Stimulated activated memory B cell treated with anti-CD40 and anti-IgM and Interleukin-4, amounts not matched to agents 10 μg/mL and 1 μg/mL and 100 μg/mL, for 72 hours (primary cell): Measurements from ENCODE around the gene FHOD3.

ENCODE experiments used
- ATAC-seq: fragments of 150-1000 bp; cut with Tn5 transposase; 2 replicates; pipeline ENCODE4 v1.10.0; 2021
- H3K27ac Mint-ChIP-seq: one replicate; pipeline ENCODE4 v1.8.0; 2022; ENCODE audit warnings: mild to moderate bottlenecking, mixed read lengths
- H3K27me3 Mint-ChIP-seq: one replicate; pipeline ENCODE4 v1.8.0; 2022; ENCODE audit warnings: mixed read lengths
- H3K36me3 Mint-ChIP-seq: one replicate; pipeline ENCODE4 v1.8.0; 2022; ENCODE audit warnings: mixed read lengths
- H3K4me1 Mint-ChIP-seq: one replicate; pipeline ENCODE4 v1.8.0; 2022; ENCODE audit warnings: mixed read lengths
- H3K4me3 Mint-ChIP-seq: one replicate; pipeline ENCODE4 v1.8.0; 2022; ENCODE audit warnings: mild to moderate bottlenecking, moderate library complexity, mixed read lengths
- H3K9me3 Mint-ChIP-seq: one replicate; pipeline ENCODE4 v1.8.0; 2022; ENCODE audit warnings: mixed read lengths

Gene FHOD3

GRCh38 chr18:36590621-36591580, 293.4 kb downstream of the FHOD3 start:
- no peak for ATAC-seq
- H3K36me3 Mint-ChIP-seq = no peaks in the 10 kb centered on the region
- no peak overlapping the region for H3K4me3 Mint-ChIP-seq
- H3K9me3 Mint-ChIP-seq = no peaks in the 10 kb centered on the region
- no peaks in the 10 kb centered on the region for H3K27me3 Mint-ChIP-seq
- no peaks in the 10 kb centered on the region for H3K4me1 Mint-ChIP-seq
- H3K27ac Mint-ChIP-seq = no peak overlapping the region

GRCh38 chr18:36592282-36592681, 294.8 kb downstream of the FHOD3 start:
- H3K27ac Mint-ChIP-seq = no peak overlapping the region
- no peaks in the 10 kb centered on the region for H3K36me3 Mint-ChIP-seq
- no peak overlapping the region for H3K4me3 Mint-ChIP-seq
- no peak for ATAC-seq
- no peaks in the 10 kb centered on the region for H3K27me3 Mint-ChIP-seq
- H3K9me3 Mint-ChIP-seq = no peaks in the 10 kb centered on the region
- H3K4me1 Mint-ChIP-seq = no peaks in the 10 kb centered on the region

GRCh38 chr18:36593001-36593400, 295.5 kb downstream of the FHOD3 start:
- Mint-ChIP-seq H3K4me3 (no peak overlapping the region), H3K27ac (no peak overlapping the region), H3K9me3 (no peaks in the 10 kb centered on the region)

GRCh38 chr18:36593641-36594040, 296.1 kb downstream of the FHOD3 start:
- H3K9me3 Mint-ChIP-seq = no peaks in the 10 kb centered on the region
- no peaks in the 10 kb centered on the region for H3K36me3 Mint-ChIP-seq
- no peak for ATAC-seq
- H3K4me1 Mint-ChIP-seq = no peaks in the 10 kb centered on the region
- H3K27me3 Mint-ChIP-seq = no peaks in the 10 kb centered on the region
- no peak overlapping the region for H3K4me3 Mint-ChIP-seq
- H3K27ac Mint-ChIP-seq = no peak overlapping the region

More at GRCh38 chr18:36593001-36593400, 295.5 kb downstream of the FHOD3 start:
- Mint-ChIP-seq H3K27me3 (no peaks in the 10 kb centered on the region), H3K4me1 (no peaks in the 10 kb centered on the region), H3K36me3 (no peaks in the 10 kb centered on the region)
- ATAC-seq = no peak

DNA sequence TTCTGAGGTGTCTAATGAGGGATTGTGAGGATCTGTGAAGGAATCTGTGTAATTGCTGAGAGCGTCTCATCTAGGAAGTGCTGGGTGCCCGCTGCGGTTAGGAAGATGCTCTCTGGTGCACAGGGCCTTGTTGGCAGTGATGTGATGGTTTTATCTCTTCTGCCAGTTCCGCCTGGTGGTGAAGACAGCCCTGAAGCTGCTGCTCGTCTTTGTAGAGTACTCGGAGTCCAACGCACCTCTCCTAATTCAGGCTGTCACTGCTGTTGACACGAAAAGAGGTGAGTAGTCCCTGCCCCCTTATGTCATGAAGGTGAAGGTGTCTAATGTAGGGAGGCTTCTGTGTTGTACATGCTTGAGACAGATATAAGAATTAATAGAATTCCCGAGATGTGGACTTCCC, 297.1 kb downstream of the FHOD3 start:
- Mint-ChIP-seq H3K4me1 (no peaks in the 10 kb centered on the region), H3K27ac (no peak overlapping the region), H3K9me3 (no peaks in the 10 kb centered on the region), H3K27me3 (no peaks in the 10 kb centered on the region), H3K4me3 (no peak overlapping the region), H3K36me3 (no peaks in the 10 kb centered on the region)
- no peak for ATAC-seq

DNA sequence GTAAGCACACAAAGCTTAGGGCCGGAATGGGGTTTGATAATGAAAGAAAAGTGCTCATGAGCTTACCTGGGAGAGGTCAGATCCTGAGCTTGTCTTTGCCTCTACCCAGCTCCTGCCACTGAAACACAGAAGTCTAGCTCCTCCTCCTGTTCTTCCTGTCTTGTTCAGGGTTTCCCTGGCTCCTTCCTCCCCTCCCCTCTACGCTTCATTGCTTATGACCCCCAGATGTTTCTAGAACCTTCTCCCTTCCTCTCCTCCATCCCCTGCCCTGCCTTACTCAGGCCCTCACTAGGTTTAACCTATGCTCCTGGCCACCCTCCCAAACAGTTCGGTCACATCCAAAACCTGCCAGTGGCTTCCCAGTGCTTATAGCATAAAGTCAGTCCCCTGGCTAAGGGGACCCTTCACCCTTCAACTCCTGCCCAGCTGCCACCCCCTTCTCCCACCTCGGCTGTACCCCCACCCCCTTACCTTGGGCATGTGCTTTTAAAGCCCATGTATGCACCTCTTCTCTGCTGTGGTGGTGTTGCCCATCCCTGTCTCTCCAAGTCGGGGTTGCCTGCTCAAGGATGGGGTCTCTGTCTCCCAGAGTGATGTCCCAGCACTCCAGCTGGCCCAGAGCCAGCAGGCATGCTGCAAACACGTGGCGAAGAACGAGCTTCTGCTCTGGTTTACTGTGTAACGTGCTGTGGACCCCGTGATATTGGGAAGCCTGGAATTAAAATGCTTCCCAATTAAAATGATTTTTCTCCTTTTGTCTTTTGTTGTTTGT, 297.7 kb downstream of the FHOD3 start:
- Mint-ChIP-seq H3K4me3 (no peak overlapping the region), H3K27ac (no peak overlapping the region), H3K4me1 (no peaks in the 10 kb centered on the region), H3K9me3 (no peaks in the 10 kb centered on the region), H3K27me3 (no peaks in the 10 kb centered on the region), H3K36me3 (no peaks in the 10 kb centered on the region)
- ATAC-seq = no peak

DNA sequence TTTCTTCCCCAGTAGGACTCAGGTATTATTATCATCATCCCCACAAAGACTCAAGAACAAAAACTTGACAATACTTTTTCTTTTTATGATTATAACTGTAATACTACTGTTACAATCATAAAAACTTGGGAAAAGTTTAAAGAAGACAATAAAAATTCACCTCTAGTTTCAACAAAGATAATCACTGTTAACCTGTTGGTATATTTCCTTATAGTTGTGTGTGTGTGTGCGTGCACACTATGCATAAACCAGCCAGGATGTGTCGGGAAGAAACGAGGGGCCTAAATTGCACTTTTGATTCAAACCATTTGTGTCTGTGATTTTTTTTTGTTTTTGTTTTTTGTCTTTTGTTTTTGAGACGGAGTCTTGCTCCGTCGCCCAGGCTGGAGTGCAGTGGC, 298.3 kb downstream of the FHOD3 start:
- Mint-ChIP-seq H3K4me3 (no peak overlapping the region), H3K4me1 (no peaks in the 10 kb centered on the region), H3K27me3 (no peaks in the 10 kb centered on the region), H3K27ac (no peak overlapping the region), H3K36me3 (no peaks in the 10 kb centered on the region), H3K9me3 (no peaks in the 10 kb centered on the region)
- no peak for ATAC-seq

DNA sequence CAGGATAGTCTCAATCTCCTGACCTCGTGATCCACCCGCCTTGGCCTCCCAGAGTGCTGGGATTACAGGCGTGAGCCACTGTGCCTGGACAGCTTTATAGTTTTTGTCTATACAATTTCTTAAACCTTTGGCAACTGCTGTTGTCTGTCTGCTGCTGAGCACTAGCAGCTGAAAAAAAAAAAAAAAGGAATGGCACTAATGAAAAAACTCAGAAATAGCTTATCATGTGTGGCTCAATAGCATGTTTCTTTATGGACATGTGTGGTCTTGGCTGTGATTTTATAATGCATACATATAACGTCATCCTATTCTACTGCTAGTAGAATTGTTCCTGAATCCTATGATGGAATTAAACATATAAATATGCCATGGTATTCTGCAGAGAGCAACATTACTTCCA, 300.1 kb downstream of the FHOD3 start:
- no peaks in the 10 kb centered on the region for H3K27me3 Mint-ChIP-seq
- no peak overlapping the region for H3K4me3 Mint-ChIP-seq
- H3K9me3 Mint-ChIP-seq = no peaks in the 10 kb centered on the region
- no peaks in the 10 kb centered on the region for H3K4me1 Mint-ChIP-seq
- ATAC-seq = no peak
- H3K36me3 Mint-ChIP-seq = no peaks in the 10 kb centered on the region
- H3K27ac Mint-ChIP-seq = no peak overlapping the region

DNA sequence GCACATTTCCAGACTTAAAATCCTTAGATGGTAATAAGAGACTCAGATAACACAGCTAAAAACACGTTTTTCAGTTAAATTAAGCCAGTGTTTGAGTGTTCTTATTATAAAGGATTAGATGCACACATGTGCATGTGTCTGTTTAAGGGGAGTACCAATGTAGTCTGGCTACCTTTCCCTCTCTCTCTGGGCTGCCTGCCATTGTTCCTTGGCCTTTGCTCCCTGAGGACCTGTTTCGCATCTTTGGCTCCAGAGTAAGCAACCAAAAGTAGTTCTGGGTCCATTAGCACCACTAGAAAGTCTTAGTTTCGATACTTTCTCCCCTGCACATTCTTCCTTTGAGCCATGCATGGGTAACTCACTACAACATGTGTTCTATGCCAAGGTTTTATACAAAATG, 303.0 kb downstream of the FHOD3 start:
- Mint-ChIP-seq H3K27me3 (no peaks in the 10 kb centered on the region), H3K36me3 (no peaks in the 10 kb centered on the region), H3K9me3 (no peaks in the 10 kb centered on the region), H3K4me1 (no peaks in the 10 kb centered on the region), H3K27ac (no peak overlapping the region), H3K4me3 (no peak overlapping the region)
- no peak for ATAC-seq

DNA sequence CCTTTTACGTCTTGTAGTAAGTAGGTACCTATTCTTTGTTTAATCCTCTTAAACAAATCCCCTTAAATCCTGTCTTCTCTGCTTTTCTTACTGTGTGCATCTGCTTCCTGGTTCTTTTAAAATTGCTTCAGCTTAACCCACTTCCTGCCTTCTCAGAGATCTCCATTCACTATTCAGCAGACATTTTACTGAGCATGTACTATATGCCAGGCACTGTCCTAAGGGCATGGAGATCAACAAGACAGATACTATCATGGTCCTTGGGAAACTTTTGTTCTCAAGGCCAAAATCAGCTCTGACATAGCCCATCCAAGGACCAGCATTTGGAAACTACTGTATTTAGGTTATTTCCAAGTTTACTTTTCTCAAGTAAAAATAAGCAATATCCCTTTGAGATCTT, 303.8 kb downstream of the FHOD3 start:
- Mint-ChIP-seq H3K27me3 (no peaks in the 10 kb centered on the region), H3K4me1 (no peaks in the 10 kb centered on the region), H3K4me3 (no peak overlapping the region), H3K27ac (no peak overlapping the region), H3K36me3 (no peaks in the 10 kb centered on the region), H3K9me3 (no peaks in the 10 kb centered on the region)
- no peak for ATAC-seq

DNA sequence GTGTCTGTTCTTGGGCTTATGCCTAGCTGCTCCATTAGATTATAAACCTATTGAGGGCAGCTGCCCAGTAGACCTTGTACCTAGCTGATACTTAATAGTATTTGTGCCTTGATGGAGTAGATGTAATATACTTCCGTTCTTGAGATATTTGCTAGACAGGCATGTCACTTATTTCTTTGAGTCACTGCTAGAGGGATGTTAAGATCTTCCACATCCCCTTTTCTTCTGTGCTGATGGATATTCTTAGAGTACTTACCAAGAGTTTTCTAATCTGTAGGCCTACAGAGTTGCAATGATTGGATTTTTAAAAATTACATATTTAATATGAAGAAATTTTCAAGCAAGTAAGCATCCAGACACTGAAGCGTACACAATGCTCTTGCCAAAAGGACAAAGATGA, 304.6 kb downstream of the FHOD3 start:
- no peaks in the 10 kb centered on the region for H3K36me3 Mint-ChIP-seq
- H3K4me3 Mint-ChIP-seq = no peak overlapping the region
- H3K27me3 Mint-ChIP-seq = no peaks in the 10 kb centered on the region
- no peak for ATAC-seq
- H3K9me3 Mint-ChIP-seq = no peaks in the 10 kb centered on the region
- no peak overlapping the region for H3K27ac Mint-ChIP-seq
- no peaks in the 10 kb centered on the region for H3K4me1 Mint-ChIP-seq

DNA sequence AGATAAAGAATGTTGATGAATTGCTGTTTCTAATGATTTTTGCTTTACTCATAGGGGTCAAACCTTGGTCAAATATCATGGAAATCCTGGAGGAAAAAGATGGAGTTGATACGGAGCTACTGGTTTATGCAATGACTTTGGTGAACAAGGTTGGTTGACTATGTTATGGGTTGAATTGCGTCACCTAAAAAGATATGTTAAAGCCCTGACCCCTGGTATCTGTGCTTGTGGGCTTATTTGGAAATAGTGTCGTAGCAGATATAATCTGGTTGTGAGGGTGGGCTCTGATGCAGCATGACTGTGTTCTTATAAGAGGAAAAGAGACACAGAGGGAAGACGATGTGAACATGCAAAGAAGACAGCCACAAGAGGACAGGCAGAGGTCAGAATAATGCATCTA, 305.1 kb downstream of the FHOD3 start:
- Mint-ChIP-seq H3K4me3 (no peak overlapping the region), H3K27ac (no peak overlapping the region), H3K9me3 (no peaks in the 10 kb centered on the region), H3K27me3 (peaks cover 5% of the 10 kb centered on the region), H3K36me3 (no peaks in the 10 kb centered on the region), H3K4me1 (no peaks in the 10 kb centered on the region)
- ATAC-seq = no peak

DNA sequence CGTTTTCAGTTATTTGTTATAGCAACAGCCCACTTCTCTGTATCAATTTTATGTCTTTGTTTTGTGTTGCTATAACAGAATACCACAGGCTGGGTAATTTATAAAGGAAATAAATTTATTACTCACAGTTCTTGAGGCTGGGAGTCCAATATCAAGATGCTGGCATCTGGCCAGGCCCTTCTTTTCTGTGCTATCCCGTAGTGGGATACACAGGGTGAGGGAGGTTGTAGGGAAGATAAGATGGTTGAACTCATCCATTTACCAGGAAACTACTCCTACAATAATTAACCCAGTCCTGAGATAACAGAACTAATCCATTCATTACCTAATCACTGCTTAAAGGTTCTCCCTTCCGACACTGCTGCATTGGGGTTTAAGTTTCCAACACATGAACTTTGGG, 310.6 kb downstream of the FHOD3 start:
- no peaks in the 10 kb centered on the region for H3K36me3 Mint-ChIP-seq
- H3K4me3 Mint-ChIP-seq = no peak overlapping the region
- no peaks in the 10 kb centered on the region for H3K9me3 Mint-ChIP-seq
- ATAC-seq = no peak
- no peaks in the 10 kb centered on the region for H3K4me1 Mint-ChIP-seq
- H3K27ac Mint-ChIP-seq = no peak overlapping the region
- peaks cover 9% of the 10 kb centered on the region for H3K27me3 Mint-ChIP-seq

GRCh38 chr18:36610258-36610657, 312.7 kb downstream of the FHOD3 start:
- no peaks in the 10 kb centered on the region for H3K36me3 Mint-ChIP-seq
- no peaks in the 10 kb centered on the region for H3K4me1 Mint-ChIP-seq
- ATAC-seq = no peak
- no peaks in the 10 kb centered on the region for H3K9me3 Mint-ChIP-seq
- no peak overlapping the region for H3K27ac Mint-ChIP-seq
- H3K27me3 Mint-ChIP-seq = peaks cover 9% of the 10 kb centered on the region
- no peak overlapping the region for H3K4me3 Mint-ChIP-seq

DNA sequence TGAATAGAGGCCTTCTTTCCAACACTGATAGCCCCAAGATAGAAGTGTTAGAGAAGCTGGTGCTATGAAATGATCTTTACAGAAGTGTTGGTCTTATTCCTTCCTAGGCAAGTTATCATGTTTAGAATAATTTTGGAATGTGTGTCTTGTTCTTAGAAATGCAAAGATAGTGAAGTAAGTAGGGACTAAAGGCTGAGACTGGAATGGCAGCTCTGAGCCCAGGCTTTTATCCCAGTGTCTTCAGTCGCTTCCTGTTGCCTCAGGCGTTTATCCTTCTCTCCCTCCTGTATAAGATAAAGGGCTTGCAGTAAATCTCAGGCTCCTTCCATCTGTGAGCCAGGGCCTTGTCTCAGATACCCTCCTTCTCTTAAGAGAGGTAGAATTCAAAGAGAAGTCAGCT, 313.1 kb downstream of the FHOD3 start:
- no peaks in the 10 kb centered on the region for H3K36me3 Mint-ChIP-seq
- ATAC-seq = no peak
- H3K4me3 Mint-ChIP-seq = no peak overlapping the region
- H3K27me3 Mint-ChIP-seq = peaks cover 9% of the 10 kb centered on the region
- no peaks in the 10 kb centered on the region for H3K4me1 Mint-ChIP-seq
- H3K9me3 Mint-ChIP-seq = no peaks in the 10 kb centered on the region
- H3K27ac Mint-ChIP-seq = no peak overlapping the region

- Mint-ChIP-seq H3K27me3 (no peaks in the 10 kb centered on the region), H3K9me3 (no peaks in the 10 kb centered on the region), H3K4me1 (no peaks in the 10 kb centered on the region), H3K4me3 (no peak overlapping the region), H3K27ac (no peak overlapping the region), H3K36me3 (no peaks in the 10 kb centered on the region)
- peak; percentile 40 for ATAC-seq
Measured at GRCh38 chr18:36613069-36613468, 315.6 kb downstream of the FHOD3 start.
